Naive thymus-derived CD8-positive, alpha-beta T cell (primary cell): Measurements from ENCODE around the gene TLN1. TPM values are rescaled to one million over a fixed set of nuclear protein-coding genes. Genes with fewer than 3 reads are reported as not detected.

Source experiments
- ATAC-seq, 2 donors: fragments of 150-1000 bp; cut with Tn5 transposase in 1 of 2; sonication (Bioruptor Pico), chemical (Tn5 transposase) in 1 of 2; 1 replicate in 1 of 2; 2 replicates in 1 of 2; pipeline ENCODE4 v1.10.0; 2021; ENCODE audit warnings: mild to moderate bottlenecking in 2 of 2, moderate library complexity in 2 of 2
- POLR2A ChIA-PET: fragments of 350-600 bp; sonication (Branson Sonifier 250); formaldehyde crosslinking; loops from one replicate; lab custom pipeline; 2021; ENCODE audit warnings: antibody characterized with exemption; lab: Charles Lee
- DNase-seq, 10 donors: peaks; one replicate each; pipeline versions ENCODE4 v3.0.0 to v3.0.0-alpha.2; 2020 to 2022
- H3K27ac Mint-ChIP-seq, 10 donors: one replicate each; pipeline ENCODE4 v1.8.0; 2020 to 2022; ENCODE audit warnings: mild to moderate bottlenecking in 10 of 10, mixed read lengths in 10 of 10, moderate library complexity in 4 of 10, inconsistent platforms in 1 of 10
- H3K27me3 Mint-ChIP-seq, 5 donors: one replicate each; pipeline ENCODE4 v1.8.0; 2021 to 2022; ENCODE audit warnings: mixed read lengths in 5 of 5
- H3K36me3 Mint-ChIP-seq, 3 donors: one replicate each; pipeline ENCODE4 v1.8.0; 2020 to 2022; ENCODE audit warnings: mixed read lengths in 3 of 3, mild to moderate bottlenecking in 2 of 3, inconsistent platforms in 1 of 3
- H3K4me1 Mint-ChIP-seq, 4 donors: one replicate each; pipeline ENCODE4 v1.8.0; 2021 to 2022; ENCODE audit warnings: mixed read lengths in 4 of 4
- H3K4me3 Mint-ChIP-seq, 10 donors: one replicate each; pipeline ENCODE4 v1.8.0; 2020 to 2022; ENCODE audit warnings: mild to moderate bottlenecking in 10 of 10, mixed read lengths in 10 of 10, moderate library complexity in 6 of 10, inconsistent platforms in 1 of 10
- H3K9me3 Mint-ChIP-seq, 9 donors: one replicate each; pipeline ENCODE4 v1.8.0; 2020 to 2022; ENCODE audit warnings: mixed read lengths in 9 of 9, mild to moderate bottlenecking in 3 of 9, inconsistent platforms in 1 of 9, moderate library complexity in 1 of 9
- polyA plus RNA-seq, 3 donors: library from polyadenylated mRNA; unstranded; fragments of 300-500 nt; fragmentation: Illumina TruSeq; gene quantifications; one replicate each; pipeline ENCODE4 v1.2.3, GENCODE V29; 2021
- total RNA-seq, 8 experiments: library from RNA in 2 of 8; stranded (reverse) in 2 of 8; gene quantifications; one replicate each; pipeline ENCODE4 v1.2.3 and lab custom pipeline; 2021 to 2026

The TLN1 gene
- total and polyA plus RNA-seq, 5 experiments from 2014 or later, result 32.9 to 233 (median 88.9) TPM

- Mint-ChIP-seq H3K36me3 (peaks cover 0 to 8% (median 5%) of the 10 kb centered on the region in 3 donors), H3K9me3 (no peaks in the 10 kb centered on the region), H3K27me3 (peaks cover 0 to 2% (median 0%) of the 10 kb centered on the region in 5 donors), H3K4me3 (peak overlapping the region; percentile 75 to 89 (median 84)), H3K4me1 (peaks cover 32 to 59% (median 56%) of the 10 kb centered on the region in 4 donors), H3K27ac (peak overlapping the region; percentile 39 to 94 (median 76))
- no peak for ATAC-seq
- POLR2A ChIA-PET, result interaction anchor here (1.0 to 4.0 kb wide), 8 partner anchors 10 to 66 kb away, joined by 3 to 19 read pairs (median 7); partner anchors contain the start of genes CREB3, SIT1, TLN1 and TPM2
- DNase-seq, result no peak
Observed at GRCh38 chr9:35665471-35665818, 66.5 kb downstream of the TLN1 start.

GRCh38 chr9:35664531-35665470, 67.2 kb downstream of the TLN1 start, which contains the start of gene ARHGEF39:
Gene ARHGEF39, minus strand, starts transcription at chr9:35665195. Its CDS starts 26 bp downstream, at chr9:35665169.
- no peaks in the 10 kb centered on the region for H3K9me3 Mint-ChIP-seq
- peaks cover 0 to 15% (median 9%) of the 10 kb centered on the region in 3 donors for H3K36me3 Mint-ChIP-seq
- DNase-seq, result peak; percentile 34 to 76 (median 58)
- H3K4me1 Mint-ChIP-seq, result peaks cover 32 to 65% (median 62%) of the 10 kb centered on the region in 4 donors
- POLR2A ChIA-PET, result interaction anchor here (0.6 to 4.0 kb wide), 14 partner anchors 9 to 67 kb away, joined by 3 to 19 read pairs (median 5); partner anchors contain the start of genes CA9, CREB3, SIT1 and TLN1
- peak; percentile 79 to 83 for ATAC-seq
- peak within 1 kb of the TSS; percentile 57 to 99 (median 82) for H3K27ac Mint-ChIP-seq
- peak within 1 kb of the TSS; percentile 75 to 89 (median 84) for H3K4me3 Mint-ChIP-seq
- peaks cover 0 to 2% (median 0%) of the 10 kb centered on the region in 5 donors for H3K27me3 Mint-ChIP-seq

- DNase-seq (no peak), ATAC-seq (no peak)
- peaks cover 0 to 7% (median 0%) of the 10 kb centered on the region in 5 donors for H3K27me3 Mint-ChIP-seq
- peaks cover 0 to 6% (median 0%) of the 10 kb centered on the region in 9 donors for H3K9me3 Mint-ChIP-seq
- peaks cover 41 to 85% (median 80%) of the 10 kb centered on the region in 4 donors for H3K4me1 Mint-ChIP-seq
- POLR2A ChIA-PET, result interaction anchor here (2.9 to 8.7 kb wide), 2 partner anchors 16 to 70 kb away, joined by 10 to 180 read pairs; partner anchors contain the start of genes CREB3, SIT1 and TLN1
- peaks cover 4 to 28% (median 13%) of the 10 kb centered on the region in 3 donors for H3K36me3 Mint-ChIP-seq
- peak overlapping the region; percentile 35 to 99 (median 88) for H3K27ac Mint-ChIP-seq
- peak overlapping the region in 9 of 10 donors; percentile 56 to 80 (median 72) for H3K4me3 Mint-ChIP-seq
Observed at GRCh38 chr9:35662437-35662836, 69.6 kb downstream of the TLN1 start.

- peak overlapping the region; percentile 11 to 99 (median 86) for H3K27ac Mint-ChIP-seq
- POLR2A ChIA-PET, result interaction anchor here (1.0 to 8.7 kb wide), 5 partner anchors 15 to 70 kb away, joined by 3 to 180 read pairs (median 6); partner anchors contain the start of genes CREB3, SIT1 and TLN1
- peaks cover 0 to 6% (median 0%) of the 10 kb centered on the region in 9 donors for H3K9me3 Mint-ChIP-seq
- DNase-seq (peak in 4 of 10 donors; percentile 30 to 46 (median 38)), ATAC-seq (no peak)
- peak overlapping the region; percentile 54 to 80 (median 72) for H3K4me3 Mint-ChIP-seq
- H3K4me1 Mint-ChIP-seq, result peaks cover 46 to 91% (median 86%) of the 10 kb centered on the region in 4 donors
- peaks cover 4 to 29% (median 13%) of the 10 kb centered on the region in 3 donors for H3K36me3 Mint-ChIP-seq
- peaks cover 0 to 5% (median 0%) of the 10 kb centered on the region in 5 donors for H3K27me3 Mint-ChIP-seq
Observed at GRCh38 chr9:35661756-35662350, 70.1 kb downstream of the TLN1 start.

- DNase-seq, result no peak
- Mint-ChIP-seq H3K27me3 (peaks cover 0 to 5% (median 0%) of the 10 kb centered on the region in 5 donors), H3K4me3 (peak overlapping the region in 9 of 10 donors; percentile 10 to 88 (median 42)), H3K4me1 (peaks cover 45 to 95% (median 87%) of the 10 kb centered on the region in 4 donors), H3K27ac (peak overlapping the region; percentile 44 to 99 (median 68)), H3K9me3 (peaks cover 0 to 6% (median 0%) of the 10 kb centered on the region in 9 donors), H3K36me3 (peaks cover 4 to 29% (median 13%) of the 10 kb centered on the region in 3 donors)
- no peak for ATAC-seq
- POLR2A ChIA-PET, result interaction anchor here (0.9 to 8.7 kb wide), 7 partner anchors 14 to 95 kb away, joined by 3 to 180 read pairs (median 4); partner anchors contain the start of genes CREB3, SIT1 and TLN1
Observed at GRCh38 chr9:35660966-35661415, 71.0 kb downstream of the TLN1 start.

GRCh38 chr9:35659340-35659739, 72.7 kb downstream of the TLN1 start:
- H3K36me3 Mint-ChIP-seq, result peaks cover 4 to 29% (median 13%) of the 10 kb centered on the region in 3 donors
- peak overlapping the region; percentile 74 to 94 (median 87) for H3K4me3 Mint-ChIP-seq
- H3K4me1 Mint-ChIP-seq, result peaks cover 42 to 86% (median 84%) of the 10 kb centered on the region in 4 donors
- H3K27me3 Mint-ChIP-seq, result peaks cover 0 to 5% (median 0%) of the 10 kb centered on the region in 5 donors
- POLR2A ChIA-PET, result interaction anchor here (0.7 to 8.7 kb wide), 9 partner anchors 13 to 90 kb away, joined by 4 to 180 read pairs (median 14); partner anchors contain the start of genes CREB3, GBA2, RGP1 and SIT1
- peaks cover 0 to 6% (median 0%) of the 10 kb centered on the region in 9 donors for H3K9me3 Mint-ChIP-seq
- peak overlapping the region; percentile 68 to 100 (median 95) for H3K27ac Mint-ChIP-seq
- ATAC-seq (no peak), DNase-seq (no peak)

GRCh38 chr9:35658968-35659220, 73.1 kb downstream of the TLN1 start:
- DNase-seq (no peak), ATAC-seq (no peak)
- POLR2A ChIA-PET, result interaction anchor here (0.7 to 8.7 kb wide), 15 partner anchors 11 to 170 kb away, joined by 3 to 180 read pairs (median 8); partner anchors contain the start of genes CREB3, FAM221B, GBA2 and HINT2
- peaks cover 4 to 29% (median 13%) of the 10 kb centered on the region in 3 donors for H3K36me3 Mint-ChIP-seq
- H3K27me3 Mint-ChIP-seq, result peaks cover 0 to 5% (median 0%) of the 10 kb centered on the region in 5 donors
- H3K4me3 Mint-ChIP-seq, result peak overlapping the region; percentile 74 to 94 (median 87)
- H3K27ac Mint-ChIP-seq, result peak overlapping the region; percentile 68 to 100 (median 95)
- H3K9me3 Mint-ChIP-seq, result peaks cover 0 to 6% (median 0%) of the 10 kb centered on the region in 9 donors
- H3K4me1 Mint-ChIP-seq, result peaks cover 40 to 84% (median 81%) of the 10 kb centered on the region in 4 donors

- DNase-seq (peak; percentile 76 to 98 (median 84)), ATAC-seq (peak; percentile 63)
- peaks cover 40 to 82% (median 77%) of the 10 kb centered on the region in 4 donors for H3K4me1 Mint-ChIP-seq
- peaks cover 4 to 29% (median 13%) of the 10 kb centered on the region in 3 donors for H3K36me3 Mint-ChIP-seq
- H3K27me3 Mint-ChIP-seq, result peaks cover 0 to 5% (median 0%) of the 10 kb centered on the region in 5 donors
- H3K9me3 Mint-ChIP-seq, result peaks cover 0 to 6% (median 0%) of the 10 kb centered on the region in 9 donors
- peak within 1 kb of the TSS; percentile 74 to 94 (median 87) for H3K4me3 Mint-ChIP-seq
- POLR2A ChIA-PET, result interaction anchor here (0.7 to 8.7 kb wide), 22 partner anchors 12 to 547 kb away, joined by 3 to 180 read pairs (median 5); partner anchors contain the start of genes CREB3, FAM221B, GBA2 and HINT2
- peak within 1 kb of the TSS; percentile 94 to 100 (median 98) for H3K27ac Mint-ChIP-seq
Observed at GRCh38 chr9:35658137-35658967, 73.6 kb downstream of the TLN1 start, which contains the start of gene CCDC107. Gene CCDC107, plus strand, starts transcription at chr9:35658292. Its CDS starts 88 bp downstream, at chr9:35658380.

- Mint-ChIP-seq H3K9me3 (peaks cover 0 to 6% (median 0%) of the 10 kb centered on the region in 9 donors), H3K27ac (peak within 1 kb of the TSS; percentile 94 to 100 (median 98)), H3K4me3 (peak within 1 kb of the TSS; percentile 74 to 94 (median 87)), H3K4me1 (peaks cover 36 to 75% (median 70%) of the 10 kb centered on the region in 4 donors), H3K36me3 (peaks cover 4 to 29% (median 13%) of the 10 kb centered on the region in 3 donors), H3K27me3 (peaks cover 0 to 5% (median 0%) of the 10 kb centered on the region in 5 donors)
- POLR2A ChIA-PET, result interaction anchor here (0.7 to 8.7 kb wide), 20 partner anchors 11 to 1020 kb away, joined by 3 to 180 read pairs (median 6); partner anchors contain the start of genes CREB3, GBA2, RGP1 and SIGMAR1
- DNase-seq (peak in 9 of 10 donors; percentile 69 to 94 (median 89)), ATAC-seq (peak; percentile 83 to 85)
Observed at GRCh38 chr9:35657546-35658136, 74.4 kb downstream of the TLN1 start, which contains the start of gene RMRP. Gene RMRP, minus strand, starts transcription at chr9:35658019.
